Measurements from ENCODE around the gene HP. TPM values are rescaled to one million over a fixed set of nuclear protein-coding genes. Genes with fewer than 3 reads are reported as not detected.

The HP gene
- total and polyA plus RNA-seq, 2 of the 13 experiments (the other 11 are each of a cell fraction or from before 2014, with no cell fraction given) = 387 to 524 TPM

- TF ChIP-seq ZNF503 (CRISPR knock-in tag; IDR thresholded peaks at IDR 0.05) = no peak
- no peak for TF ChIP-seq CREB3 (CRISPR knock-in tag; IDR thresholded peaks at IDR 0.05)
- no peak for TF ChIP-seq DDIT3 (CRISPR knock-in tag; IDR thresholded peaks at IDR 0.05)
- TF ChIP-seq SAP130 (CRISPR knock-in tag; IDR thresholded peaks at IDR 0.05; ENCODE audit: low read depth) = no peak
- no peak for TF ChIP-seq GLMP (CRISPR knock-in tag; IDR thresholded peaks at IDR 0.05; ENCODE audit: borderline replicate concordance)
- TF ChIP-seq ZBTB7A (CRISPR knock-in tag; IDR thresholded peaks at IDR 0.05) = peak; percentile 62; the same call in 1 of the 2 replicates
- no peak for TF ChIP-seq KLF12 (CRISPR knock-in tag; IDR thresholded peaks at IDR 0.05; ENCODE audit: borderline replicate concordance)
- TF ChIP-seq ZNF263 (CRISPR knock-in tag; IDR thresholded peaks at IDR 0.05) = no peak
- no peak for TF ChIP-seq ZNF329 (CRISPR knock-in tag; IDR thresholded peaks at IDR 0.05; ENCODE audit: low read depth)
- TF ChIP-seq TFAP4 (IDR thresholded peaks at IDR 0.05; ENCODE audit: borderline replicate concordance, low read depth) = no peak
- TF ChIP-seq HNF4G (IDR thresholded peaks at IDR 0.05; ENCODE audit: borderline replicate concordance, low read depth, low read length) = no peak
- no peak for TF ChIP-seq HNF4G (CRISPR knock-in tag; IDR thresholded peaks at IDR 0.05; ENCODE audit: borderline replicate concordance, low read depth)
- TF ChIP-seq ETV6 (CRISPR knock-in tag; conservative IDR thresholded peaks at IDR 0.05) = no peak
- TF ChIP-seq PHB2 (IDR thresholded peaks at IDR 0.05; ENCODE audit: partially characterized antibody) = no peak
- no peak for TF ChIP-seq ZFX (CRISPR knock-in tag; IDR thresholded peaks at IDR 0.05; ENCODE audit: low read depth)
- TF ChIP-seq ZNF784 (CRISPR knock-in tag; IDR thresholded peaks at IDR 0.05; ENCODE audit: borderline replicate concordance) = no peak
- TF ChIP-seq ZNF792 (CRISPR knock-in tag; IDR thresholded peaks at IDR 0.05) = no peak
- peak; percentile 70 for TF ChIP-seq ONECUT2 (CRISPR knock-in tag; IDR thresholded peaks at IDR 0.05)
- TF ChIP-seq GTF3A (CRISPR knock-in tag; conservative IDR thresholded peaks at IDR 0.05) = no peak
- no peak for TF ChIP-seq YEATS2 (CRISPR knock-in tag; IDR thresholded peaks at IDR 0.05; ENCODE audit: borderline replicate concordance)
- TF ChIP-seq TFDP2 (CRISPR knock-in tag; IDR thresholded peaks at IDR 0.05) = no peak
Measured at GRCh38 chr16:72073560-72074230, 19.4 kb downstream of the HP start (continued).

Data from HepG2 (cell line).